Measurements from ENCODE around the gene APBB2.
"Not testable (repeated sequence)": the region's sequence is repeated elsewhere in the genome, so short reads cannot be mapped to it uniquely, and the experiment has no call there.

Gene APBB2

DNA sequence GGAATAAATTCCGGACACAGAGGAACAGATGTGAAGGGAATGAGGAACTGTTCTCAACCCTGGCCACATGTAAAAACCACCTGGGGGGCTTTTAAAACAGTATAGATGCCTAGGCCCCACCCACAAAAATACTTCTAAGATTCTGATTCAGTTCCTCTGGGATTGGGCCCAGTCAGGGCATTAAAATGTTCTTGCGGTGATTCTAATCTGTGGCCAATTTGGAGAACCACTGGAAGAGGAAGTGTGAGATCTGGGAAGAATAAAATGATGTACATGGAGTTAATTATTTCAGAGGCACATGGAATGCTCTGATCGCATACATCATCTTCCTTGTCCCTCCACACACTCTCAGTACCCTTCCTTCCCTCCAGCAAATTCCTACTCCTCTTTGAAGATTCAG is 192.2 kb downstream of the APBB2 start:
- peak; percentile 88 to 89 for DNase-seq (ENCODE audit: low read depth in 2 of 2)

DNA sequence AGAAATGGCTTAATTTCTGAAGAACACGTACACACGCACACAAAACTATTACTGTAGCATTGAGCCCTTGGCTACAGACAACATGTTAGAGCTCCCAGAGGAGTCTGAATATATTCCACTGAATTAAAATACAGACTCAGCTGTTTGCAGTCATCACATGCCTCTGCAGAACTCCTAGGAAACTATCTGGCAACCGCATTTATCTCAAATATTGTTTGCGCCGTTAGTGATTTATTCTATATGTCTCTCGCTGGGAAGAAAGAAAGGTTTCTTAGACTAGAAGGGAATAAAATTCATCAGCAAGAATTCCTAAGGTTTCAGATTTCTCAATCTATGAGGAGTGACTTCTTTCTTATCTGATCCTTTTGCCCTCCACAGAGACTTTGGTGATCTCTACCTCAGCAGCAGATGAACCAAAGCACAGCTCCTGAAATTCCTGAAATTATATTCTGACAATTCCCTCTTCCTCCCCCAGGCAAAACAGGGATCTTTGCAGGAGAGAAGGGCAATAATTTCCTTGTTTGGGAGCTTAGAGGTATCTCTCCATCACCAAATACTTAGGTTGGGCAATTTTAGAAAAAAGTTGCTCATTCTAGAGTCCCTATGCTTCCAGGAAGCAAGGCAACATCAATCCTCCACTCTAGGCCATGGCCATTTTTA is 199.2 kb downstream of the APBB2 start:
- DNase-seq (ENCODE audit: low read depth in 2 of 2), result no peak

DNA sequence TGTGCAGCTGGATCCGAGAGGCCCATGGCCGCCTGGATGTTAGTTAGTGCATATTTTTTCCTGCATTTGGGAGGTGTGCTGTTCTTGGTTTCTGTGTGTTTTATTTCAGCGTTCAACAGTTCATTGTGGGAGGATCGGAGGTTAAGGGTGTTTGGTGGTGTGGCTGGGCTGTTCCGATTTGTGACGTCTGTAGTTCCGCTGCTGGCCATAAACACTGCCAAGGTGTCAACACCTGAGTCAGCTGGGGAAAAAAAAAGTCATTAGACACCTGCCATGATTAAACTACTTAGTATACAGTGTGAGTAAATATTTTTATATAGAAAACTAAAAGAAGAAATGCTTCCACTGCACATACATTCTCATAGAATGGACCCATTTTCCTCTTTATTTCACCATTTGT is 200.2 kb downstream of the APBB2 start:
- no peak for DNase-seq (ENCODE audit: low read depth in 2 of 2)

DNA sequence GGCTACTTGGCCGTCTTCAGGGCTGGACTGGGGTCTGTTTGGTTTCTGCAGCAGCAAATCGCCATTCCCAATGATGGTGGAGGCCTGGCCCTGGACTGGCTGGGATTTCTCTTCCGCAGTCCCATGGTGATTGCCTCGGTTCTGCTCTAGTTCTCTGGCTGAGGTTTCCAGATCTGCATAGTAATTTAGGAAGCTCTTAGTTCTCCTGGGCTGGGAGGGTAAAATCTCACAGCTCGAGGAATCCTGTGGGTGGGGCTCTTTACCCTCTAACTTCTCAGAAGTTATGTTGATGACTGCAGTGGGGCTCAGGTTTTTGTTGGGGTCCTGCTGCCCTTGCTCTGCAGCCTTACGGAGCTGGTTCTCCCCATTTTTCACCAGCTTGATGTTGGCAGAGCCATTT is 200.6 kb downstream of the APBB2 start:
- DNase-seq (ENCODE audit: low read depth in 2 of 2), result no peak

DNA sequence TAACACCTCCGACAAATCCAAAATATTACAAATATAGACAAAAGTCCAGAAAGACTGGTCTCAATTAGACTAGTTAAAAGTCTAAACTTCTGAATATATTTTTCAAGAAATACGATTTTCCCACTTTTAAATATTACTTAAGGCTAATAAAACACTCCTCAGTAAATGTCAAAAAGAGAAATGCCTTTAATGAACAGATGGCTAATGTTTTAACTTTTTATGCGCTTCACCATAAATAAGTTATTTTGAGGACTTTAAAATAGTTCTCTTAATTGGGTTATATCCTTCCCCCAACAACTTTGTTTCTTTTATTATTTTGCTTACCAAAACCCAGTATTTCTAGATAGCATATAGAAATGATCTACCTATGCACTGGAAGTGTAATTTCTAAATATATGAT is 201.4 kb downstream of the APBB2 start:
- DNase-seq (ENCODE audit: low read depth in 2 of 2), result no peak

DNA sequence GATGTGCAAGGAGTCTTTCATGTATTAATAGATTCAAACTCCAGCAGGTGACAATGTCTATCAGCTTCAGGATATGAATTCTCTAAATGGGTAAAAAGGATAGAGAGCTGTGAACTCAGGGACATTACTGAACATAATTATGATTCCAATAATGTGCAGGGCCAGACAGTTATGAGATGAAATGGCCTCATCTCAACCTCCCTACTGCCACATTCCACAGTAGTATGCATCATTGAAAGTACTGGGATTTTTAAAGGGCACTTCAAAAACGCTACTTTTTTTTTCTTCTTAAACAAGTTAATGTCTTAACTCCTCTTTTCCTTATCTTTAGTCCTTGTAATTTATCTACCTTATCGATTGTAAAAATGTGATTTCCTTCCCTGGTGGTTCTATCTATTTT is 202.0 kb downstream of the APBB2 start:
- no peak for DNase-seq (ENCODE audit: low read depth in 2 of 2)

DNA sequence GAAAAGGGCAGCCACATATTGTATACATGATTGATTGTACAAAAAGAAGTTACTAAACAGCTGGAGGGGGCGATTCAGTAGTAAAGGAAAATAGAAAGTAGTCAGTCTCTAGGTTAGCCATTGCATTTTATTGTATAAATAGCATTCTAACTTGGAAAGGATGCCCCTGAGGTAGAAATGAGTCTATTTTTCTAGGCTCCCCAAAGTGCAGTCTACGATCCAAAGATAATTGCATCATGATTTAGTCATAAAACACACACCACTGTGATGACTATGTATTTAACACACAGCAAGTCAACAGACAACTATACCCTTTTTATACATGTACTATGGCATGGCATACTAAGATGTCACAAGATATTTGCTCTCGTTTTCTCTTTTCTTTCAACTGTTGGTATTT is 204.9 kb downstream of the APBB2 start:
- DNase-seq (ENCODE audit: low read depth in 2 of 2), result no peak

DNA sequence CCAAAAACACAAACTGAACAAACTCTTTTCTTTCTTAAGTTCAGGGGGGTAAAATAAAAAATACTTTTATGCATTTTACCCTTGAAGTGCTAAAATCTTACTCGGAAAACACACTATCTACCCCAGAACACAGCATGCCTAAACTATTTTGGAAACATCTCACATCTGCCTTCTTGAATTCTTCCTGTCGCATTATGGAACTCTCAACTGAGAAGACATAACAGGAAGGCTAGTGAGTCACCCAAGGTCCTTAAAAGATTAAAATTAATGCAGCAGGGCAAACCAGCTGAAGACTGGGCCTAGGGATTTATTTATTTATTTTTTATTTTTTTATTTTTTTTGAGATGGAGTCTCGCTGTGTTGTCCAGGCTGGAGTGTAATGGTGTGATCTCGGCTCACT is 208.2 kb downstream of the APBB2 start:
- DNase-seq (ENCODE audit: low read depth in 2 of 2), result no peak

DNA sequence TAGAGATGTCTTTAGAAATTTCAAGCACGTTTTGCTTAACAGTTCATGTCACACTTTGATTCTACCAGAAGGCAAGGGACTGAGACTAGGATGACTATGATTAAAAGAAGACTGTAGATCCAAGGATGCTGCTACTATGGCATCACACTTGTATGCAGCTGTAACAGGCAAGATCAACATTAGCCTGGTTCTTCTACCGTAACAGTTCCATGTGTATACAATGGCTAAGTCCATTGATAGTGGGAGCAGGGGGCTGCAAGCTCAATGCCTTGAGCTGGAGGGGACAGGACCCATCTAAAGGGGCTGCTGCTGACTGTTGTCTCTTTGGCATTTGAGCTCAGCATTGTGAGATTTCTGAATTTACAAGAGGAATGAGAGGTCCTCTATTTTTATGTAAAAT is 212.0 kb downstream of the APBB2 start:
- DNase-seq (ENCODE audit: low read depth in 2 of 2), result no peak

DNA sequence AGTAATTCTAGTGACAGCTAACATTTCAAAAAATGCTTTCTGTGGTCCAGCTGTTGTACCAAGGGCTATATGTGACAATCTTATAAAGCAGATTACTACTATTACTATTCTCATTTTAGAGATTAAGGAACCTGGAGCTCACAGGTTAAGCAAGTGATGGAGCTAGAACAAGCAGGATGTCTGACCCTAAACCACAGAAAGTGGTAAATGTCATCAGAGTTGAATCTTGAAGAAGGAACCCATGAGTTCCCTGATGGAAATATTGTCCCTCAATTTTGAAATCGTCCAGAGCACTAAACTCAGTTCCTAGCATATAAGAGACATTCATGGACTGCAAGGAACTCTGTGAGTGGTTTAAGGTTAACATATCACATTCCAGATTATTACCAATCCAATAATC is 214.0 kb downstream of the APBB2 start:
- DNase-seq (ENCODE audit: low read depth in 2 of 2), result no peak

DNA sequence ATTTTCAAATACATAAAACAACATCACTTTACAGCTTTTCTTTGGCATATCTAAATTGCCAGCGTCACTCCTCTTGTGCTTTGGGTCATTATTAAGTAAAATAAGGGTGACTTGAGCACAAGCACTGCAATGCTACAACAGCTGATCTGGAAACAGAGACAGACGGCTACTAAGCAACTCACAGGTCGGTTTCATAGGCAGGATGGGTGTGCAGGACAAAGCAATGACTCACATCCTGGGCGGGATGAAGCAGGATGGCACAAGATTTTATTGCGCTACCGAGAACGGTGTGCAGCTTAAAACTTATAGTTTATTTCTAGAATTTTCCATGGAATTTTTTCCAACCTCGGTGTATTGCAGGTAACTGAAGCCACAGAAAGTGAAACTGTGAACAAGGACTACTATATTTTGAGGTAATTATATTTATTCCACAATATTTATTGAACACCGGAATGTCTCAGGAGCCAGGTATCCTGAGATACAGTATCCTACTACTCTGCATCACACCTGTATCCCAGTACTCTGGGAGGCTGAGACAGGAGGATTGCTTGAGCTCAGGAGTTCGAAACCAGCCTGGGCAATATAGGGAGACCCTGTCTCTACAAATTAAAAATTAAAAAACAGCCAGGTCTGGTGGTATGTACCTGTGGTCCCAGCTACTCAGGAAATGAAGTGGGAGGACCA is 215.5 kb downstream of the APBB2 start:
- no peak for DNase-seq (ENCODE audit: low read depth in 2 of 2)

DNA sequence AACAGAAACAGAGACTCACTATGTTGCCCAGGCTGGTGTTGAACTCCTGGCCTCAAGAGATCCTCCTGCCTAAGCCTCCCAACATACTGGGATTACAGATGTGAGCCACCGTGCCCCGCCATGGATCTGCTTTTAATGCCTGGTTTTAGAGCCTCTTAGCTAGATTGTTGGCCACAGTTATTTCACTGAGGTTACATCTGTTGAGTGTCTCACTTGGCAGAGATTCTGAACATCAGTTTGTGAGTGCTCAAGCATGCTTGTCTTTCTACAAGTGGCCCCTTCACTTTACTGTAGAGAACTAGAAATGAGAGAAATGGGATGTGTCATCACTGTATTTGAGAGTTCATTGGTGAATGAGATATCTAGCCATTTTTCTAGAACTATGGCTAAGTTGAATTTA is 218.5 kb downstream of the APBB2 start:
- DNase-seq (ENCODE audit: low read depth in 2 of 2), result peak; percentile 64 to 68

DNA sequence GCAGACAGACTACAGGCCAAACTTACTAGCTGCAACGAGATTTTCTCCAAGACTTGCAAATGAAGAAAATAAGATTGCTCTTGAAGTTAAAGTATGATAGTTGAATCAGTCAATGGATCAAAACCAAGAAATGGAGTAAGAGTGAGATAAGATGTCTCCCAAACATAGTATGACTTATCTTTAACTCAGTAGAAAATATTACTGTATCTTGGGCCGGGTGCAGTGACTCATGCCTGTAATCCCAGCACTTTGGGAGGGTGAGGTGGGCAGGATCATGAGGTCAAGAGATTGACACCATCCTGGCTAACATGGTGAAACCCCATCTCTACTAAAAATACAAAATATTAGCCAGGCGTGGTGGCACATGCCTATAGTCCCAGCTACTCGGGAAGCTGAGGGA is 220.0 kb downstream of the APBB2 start:
- DNase-seq (ENCODE audit: low read depth in 2 of 2), result not testable (repeated sequence)

DNA sequence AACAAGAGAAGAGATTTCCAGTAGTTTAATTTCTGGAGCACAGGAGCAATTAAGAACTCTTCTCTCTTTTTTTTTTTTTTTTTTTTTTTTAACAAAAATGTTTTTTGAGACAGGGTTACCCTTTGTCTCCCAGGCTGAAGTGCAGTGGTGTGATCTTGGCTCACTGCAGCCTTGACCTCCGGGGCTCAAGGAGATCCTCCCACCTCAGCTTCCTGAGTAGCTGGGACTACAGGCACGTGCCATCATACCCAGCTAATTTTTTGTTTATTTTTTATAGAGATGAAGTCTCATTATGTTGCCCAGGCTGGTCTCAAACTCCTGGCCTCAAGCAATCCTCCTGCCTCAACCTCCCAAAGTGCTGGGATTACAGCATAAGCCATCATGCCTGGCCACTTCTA is 221.0 kb downstream of the APBB2 start:
- not testable (repeated sequence) for DNase-seq (ENCODE audit: low read depth in 2 of 2)

DNA sequence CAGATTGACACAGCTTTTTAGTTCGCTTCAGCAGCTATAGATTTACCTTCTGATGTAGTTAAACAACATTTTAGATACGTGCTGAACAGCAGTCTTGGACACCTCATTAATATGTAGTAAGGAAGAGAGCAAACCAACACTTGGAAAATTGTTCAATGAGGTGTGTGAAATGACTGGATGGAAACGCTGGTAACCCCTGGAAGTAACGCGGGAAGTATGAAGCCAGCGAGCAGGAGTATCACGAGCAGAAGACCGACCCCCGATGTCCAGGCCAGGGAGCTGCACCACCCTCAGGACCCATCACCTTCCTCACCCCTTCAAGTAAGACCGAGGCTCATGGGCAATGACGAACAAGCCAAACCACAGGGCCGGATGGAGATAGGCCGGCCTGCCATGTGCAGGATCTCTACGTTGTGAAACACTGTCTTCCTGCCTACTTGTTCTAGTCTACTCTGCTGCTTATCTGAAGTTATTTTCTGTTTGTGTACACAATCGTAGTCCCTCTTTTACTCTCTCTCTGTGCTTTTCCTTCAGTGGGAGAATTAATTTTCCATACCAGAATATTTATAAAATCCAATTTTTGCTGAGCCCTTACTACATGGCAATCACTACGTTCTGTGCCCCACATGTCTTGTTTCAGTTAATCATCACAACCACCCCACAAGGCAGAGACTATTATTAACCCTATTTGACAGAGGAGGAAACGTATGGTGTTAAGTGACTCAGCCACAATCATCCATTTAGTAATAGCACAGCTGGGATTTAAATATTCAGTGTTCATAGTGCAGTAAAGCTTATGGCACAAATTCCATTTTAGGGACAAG is 221.7 kb downstream of the APBB2 start:
- peak in 1 of 2 experiments; percentile 41 for DNase-seq (ENCODE audit: low read depth in 2 of 2)

DNA sequence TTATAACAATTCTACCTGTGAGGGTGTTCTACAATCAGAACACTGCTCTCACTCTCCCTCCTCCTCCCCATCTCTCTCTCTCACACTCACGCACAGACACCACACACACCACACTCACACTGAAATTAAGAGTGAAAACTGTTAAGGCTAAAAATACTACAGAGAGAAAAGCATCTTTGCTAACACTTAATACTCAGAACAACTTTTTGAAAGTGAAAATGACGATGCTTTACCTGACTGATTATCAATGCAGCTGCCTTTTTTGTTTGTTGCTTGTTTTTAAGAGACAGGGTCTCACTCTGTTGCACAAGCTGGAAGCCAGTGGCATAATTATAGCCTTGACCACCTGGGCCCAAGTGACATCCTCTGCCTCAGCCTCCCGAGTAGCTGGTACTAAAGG is 222.4 kb downstream of the APBB2 start:
- DNase-seq (ENCODE audit: low read depth in 2 of 2), result no peak

DNA sequence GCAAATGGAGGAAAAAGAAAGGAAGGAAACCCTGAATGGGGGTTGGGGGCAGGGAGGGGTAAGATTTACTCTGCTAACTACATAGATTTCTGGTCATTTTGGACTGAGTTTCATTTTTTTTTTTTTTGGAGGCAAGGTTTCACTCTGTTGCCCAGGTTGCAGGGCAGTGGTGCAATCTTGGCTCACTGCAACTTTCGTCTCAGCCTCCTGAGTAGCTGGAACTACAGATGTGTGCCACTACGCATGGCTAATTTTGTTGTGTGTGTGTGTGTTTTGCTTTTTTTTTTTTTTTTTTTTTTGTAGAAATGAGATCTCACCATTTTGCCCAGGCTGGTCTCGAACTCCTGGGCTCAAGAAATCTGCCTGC is 223.5 kb downstream of the APBB2 start:
- no peak for DNase-seq (ENCODE audit: low read depth in 2 of 2)

DNA sequence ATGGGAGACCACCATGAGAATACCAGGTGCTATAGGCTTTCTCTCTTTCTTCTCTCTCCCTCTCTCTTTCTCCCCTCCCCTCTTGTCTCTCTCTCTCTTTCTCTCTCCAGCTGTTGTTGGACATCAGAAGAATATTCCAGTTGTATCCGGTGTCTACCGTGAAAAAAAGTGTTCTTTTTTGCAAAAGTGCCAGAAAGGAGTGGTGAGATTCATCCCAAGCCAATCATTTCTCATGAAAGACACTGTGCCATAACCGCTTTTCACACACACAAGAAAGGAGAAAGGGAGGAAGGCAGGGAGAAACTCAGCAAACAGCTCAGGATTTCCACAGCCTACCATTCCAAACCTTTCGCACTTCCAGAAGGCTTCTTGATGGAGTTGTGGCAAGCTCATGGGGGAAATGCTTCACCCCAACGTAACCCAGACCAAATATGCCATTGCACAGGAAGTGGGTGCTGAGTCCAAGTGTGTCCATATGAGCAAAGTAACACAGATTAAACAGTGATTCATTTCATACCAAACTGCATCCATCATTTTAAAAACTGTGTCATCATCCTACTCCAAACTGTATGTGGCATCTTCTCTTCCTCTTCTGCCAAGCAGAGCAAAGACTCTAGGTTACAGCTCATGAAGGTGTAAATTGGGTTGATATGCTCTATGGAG is 224.0 kb downstream of the APBB2 start:
- DNase-seq (ENCODE audit: low read depth in 2 of 2), result peak; percentile 92 to 93

DNA sequence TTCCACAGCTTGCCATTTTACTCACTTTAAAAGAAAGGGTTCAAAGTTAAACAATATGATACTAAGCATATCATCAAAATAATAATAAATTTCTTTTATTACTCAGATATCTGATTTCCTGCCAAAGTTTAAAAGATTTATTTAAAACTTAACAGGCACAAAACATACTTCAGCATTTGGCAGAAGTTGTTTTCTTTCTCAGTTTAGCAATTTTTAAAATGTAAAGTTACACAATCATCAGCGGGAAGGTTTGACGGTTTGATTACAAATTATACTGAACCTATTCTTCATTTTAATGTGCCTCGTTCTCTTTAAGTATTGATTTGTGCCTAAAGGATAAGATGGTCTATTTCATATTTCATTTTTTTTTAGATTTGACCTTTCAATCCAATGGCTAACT is 227.2 kb downstream of the APBB2 start:
- DNase-seq (ENCODE audit: low read depth in 2 of 2), result no peak

DNA sequence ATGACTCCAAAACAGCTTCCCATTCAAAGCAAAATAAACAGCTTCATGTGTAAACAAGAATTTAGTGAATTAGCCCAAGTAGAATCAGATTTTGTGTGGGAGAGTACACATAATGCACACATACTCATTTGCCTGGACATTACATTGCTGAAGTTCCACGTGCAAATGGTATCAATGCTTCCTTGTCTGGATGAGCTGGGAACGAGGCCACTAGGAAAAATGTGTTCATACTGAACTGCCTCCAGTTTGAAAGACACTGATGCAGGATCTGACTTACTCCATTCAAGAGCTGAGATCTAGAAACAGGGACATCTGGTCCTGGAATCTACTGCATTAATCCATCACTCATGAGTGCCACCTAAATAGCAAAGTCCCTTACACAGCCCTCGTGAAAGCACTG is 228.0 kb downstream of the APBB2 start:
- DNase-seq (ENCODE audit: low read depth in 2 of 2), result no peak

DNA sequence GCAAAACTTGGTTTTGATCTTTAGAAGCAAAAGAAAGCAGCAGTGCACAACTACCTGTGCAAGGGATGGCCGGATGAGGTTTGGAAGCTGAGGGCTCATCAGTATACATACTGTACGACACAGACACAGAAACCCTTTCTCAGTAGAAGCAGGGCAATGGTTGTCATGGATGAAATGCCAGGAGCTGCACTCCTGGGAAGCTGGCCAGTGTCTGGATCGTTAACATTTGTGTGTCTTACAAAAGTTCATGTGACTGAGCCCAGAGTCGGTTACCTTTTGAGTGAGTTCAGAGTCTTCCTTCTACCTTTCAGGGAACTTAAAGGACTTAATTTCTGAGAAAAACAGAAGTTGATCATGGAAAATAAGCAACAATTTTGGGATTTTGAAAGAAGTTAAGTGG is 230.3 kb downstream of the APBB2 start:
- no peak for DNase-seq (ENCODE audit: low read depth in 2 of 2)

DNA sequence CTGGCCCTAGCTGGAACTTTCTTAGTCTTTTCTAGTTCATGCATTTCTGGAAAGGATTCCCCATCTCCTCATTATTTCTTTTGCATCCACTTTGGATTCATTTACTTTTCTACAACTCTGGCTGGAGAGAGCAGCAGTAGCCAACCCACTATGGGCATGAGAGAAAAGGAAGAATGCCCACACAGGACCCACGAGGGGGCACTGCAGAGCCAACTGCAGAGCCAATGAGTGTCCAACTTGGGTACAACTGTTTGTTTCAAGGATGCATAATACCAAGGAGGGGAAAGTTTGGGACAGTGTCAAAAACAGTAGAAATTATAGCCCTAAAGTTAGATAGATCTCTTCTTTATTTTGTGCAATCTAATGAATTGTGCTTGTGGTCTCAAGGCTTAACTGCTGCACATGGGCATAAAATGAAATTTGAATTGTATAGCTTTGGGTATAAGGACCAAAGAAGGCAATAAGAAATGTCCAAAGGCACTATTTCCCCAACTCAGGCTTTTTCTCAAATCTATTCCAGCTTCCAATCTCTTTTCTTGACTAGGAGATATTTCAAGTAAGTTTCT is 233.9 kb downstream of the APBB2 start:
- DNase-seq (ENCODE audit: low read depth in 2 of 2), result no peak

All from fibroblast of skin of left biceps (primary cell).